CMK (cell line): ENCODE data around the gene ASIC3.

Source experiments
- DNase-seq: peaks from one replicate; pipeline ENCODE4 v3.0.0-alpha.2; 2010; ENCODE audit warnings: low read depth

Gene ASIC3

DNA sequence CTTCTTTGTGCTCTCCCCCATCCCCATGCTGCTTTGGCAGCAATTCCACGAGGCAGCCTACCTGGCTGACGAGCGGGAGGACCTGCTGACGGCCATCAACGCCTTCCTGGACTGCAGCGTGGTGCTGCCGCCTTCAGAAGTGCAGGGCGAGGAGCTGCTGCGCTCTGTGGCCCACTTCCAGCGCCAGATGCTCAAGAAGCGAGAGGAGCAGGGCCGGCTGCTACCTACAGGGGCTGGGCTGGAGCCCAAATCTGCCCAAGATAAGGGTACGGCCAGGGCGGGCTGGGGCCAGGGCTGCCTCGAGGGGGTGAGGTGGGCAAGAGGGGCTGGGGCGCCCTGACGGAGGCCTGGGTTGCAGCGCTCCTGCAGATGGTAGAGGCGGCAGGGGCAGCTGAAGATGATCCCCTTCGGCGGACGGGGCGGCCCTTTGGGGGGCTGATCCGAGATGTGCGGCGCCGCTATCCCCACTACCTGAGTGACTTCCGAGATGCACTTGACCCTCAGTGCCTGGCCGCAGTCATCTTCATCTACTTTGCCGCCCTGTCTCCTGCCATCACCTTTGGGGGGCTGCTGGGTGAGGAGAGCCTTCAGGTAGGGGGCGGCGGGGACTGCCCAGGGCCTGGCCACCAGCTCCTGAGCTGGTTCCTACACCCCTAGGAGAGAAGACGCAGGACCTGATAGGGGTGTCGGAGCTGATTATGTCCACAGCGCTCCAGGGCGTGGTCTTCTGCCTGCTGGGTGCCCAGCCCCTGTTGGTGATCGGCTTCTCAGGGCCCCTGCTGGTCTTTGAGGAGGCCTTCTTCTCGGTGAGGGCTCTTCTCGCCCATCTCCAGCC lies 22.9 kb downstream of the ASIC3 start:
- no peak for DNase-seq

DNA sequence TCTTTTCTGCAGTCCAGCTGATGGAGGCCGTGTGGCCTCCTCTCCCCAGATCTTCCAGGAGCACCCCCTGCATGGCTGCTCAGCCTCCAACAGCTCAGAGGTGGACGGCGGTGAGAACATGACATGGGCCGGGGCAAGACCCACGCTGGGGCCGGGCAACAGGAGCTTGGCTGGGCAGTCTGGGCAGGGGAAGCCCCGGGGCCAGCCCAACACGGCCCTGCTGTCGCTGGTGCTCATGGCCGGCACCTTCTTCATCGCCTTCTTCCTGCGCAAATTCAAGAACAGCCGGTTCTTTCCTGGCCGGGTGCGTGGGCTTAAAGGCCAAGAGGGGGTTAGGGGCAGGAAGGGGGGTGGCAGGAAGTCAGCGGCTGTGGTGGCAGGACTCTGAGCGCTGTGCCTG lies 25.7 kb downstream of the ASIC3 start:
- DNase-seq, result no peak

DNA sequence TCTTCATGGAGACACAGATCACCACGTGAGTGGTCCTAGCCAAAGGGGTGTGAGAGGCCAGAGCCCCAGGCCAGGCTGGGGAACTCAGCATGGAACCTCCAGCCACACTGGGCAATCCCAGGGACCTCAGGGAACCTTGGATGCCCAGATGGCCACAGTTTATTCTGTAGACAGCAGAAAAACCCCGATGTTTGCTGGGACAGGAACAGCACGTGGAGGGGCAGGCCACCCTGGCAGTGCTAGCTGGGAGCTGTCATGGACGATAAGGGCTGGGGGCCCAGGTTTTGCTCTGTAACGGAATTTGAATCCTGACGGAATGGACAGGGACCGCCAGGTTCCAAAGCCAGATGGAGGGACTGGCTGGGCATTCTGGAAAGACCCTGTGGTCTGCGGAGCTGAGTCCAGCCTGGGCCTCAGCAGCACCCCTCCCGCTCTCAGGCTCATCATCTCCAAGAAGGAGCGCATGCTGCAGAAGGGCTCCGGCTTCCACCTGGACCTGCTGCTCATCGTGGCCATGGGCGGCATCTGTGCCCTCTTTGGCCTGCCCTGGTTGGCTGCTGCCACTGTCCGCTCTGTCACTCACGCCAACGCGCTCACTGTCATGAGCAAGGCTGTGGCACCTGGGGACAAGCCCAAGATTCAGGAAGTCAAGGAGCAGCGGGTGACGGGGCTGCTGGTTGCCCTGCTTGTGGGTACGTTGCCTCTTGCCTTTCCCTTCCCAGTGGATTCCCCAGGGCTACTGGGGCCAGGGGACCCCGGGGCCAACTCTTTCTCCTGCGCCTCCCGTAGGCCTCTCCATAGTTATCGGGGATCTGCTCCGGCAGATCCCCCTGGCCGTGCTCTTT lies 26.7 kb downstream of the ASIC3 start:
- DNase-seq, result no peak

DNA sequence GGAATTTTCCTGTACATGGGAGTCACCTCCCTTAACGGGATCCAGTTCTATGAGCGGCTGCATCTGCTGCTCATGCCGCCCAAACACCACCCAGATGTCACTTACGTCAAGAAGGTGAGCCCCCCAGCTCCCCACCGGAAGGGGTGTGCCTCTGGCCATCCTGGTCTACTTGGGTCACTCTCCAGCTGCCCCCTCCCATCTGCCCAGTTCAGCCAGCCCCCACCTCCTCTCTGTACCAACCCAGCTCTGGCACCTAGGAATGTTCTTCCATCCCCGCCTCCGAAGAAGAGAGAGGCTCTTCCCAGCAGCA lies 27.3 kb downstream of the ASIC3 start:
- no peak for DNase-seq

DNA sequence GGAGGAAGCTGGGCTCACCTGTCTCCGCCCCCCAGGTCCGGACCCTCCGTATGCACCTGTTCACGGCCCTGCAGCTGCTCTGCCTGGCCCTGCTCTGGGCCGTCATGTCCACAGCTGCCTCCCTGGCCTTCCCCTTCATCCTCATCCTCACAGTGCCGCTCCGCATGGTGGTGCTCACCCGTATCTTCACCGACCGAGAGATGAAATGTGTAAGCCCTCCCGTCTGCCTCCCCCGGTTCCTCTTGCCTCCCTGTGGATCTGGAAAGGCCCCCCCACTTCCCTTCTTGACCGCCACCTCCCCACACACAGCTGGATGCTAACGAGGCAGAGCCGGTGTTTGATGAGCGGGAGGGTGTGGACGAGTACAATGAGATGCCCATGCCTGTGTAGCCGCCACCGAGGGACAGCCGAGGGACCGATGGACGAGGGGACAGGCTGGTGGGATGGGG lies 27.7 kb downstream of the ASIC3 start:
- no peak for DNase-seq

DNA sequence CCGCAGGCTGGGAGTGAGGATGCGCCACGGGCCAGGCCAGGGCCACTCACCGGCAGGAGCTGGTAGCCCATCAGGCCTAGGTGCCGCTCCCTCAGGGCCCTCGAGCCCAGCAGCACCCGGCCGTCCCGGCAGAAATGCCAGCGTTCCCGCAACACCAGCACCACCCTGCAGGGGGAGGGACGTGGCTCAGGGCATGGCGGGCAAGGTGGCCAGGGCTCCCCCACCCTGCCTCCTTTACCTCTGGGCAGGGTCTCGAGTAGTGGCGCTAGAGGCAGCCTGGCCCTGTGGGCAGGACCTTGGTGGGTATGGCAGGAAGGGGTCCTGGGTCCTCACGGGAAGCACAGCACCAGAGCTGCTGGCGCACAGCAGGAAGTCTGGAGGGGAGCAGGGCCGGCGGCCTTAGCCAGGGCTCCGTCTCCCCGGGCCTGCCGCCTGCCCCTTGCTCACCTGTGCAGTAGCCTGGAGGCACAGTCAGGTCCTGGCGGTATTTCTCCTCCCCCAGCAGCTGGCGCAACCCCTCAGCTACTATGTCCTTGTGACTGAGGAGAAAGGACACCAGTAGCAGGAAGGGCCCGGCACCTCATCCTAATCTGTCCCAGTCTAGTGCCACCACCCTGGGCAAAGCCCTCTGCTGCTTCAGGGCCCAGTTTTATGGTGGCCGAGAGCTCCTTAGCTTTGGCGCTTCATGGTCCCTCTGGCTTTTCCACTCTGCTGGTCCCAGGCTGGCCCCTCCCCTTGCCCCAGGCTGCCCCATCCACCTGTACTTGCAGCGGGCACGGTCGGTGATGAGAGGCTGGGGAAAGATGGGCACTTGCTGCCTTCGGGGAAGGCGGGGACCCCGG lies 28.8 kb downstream of the ASIC3 start:
- no peak for DNase-seq

DNA sequence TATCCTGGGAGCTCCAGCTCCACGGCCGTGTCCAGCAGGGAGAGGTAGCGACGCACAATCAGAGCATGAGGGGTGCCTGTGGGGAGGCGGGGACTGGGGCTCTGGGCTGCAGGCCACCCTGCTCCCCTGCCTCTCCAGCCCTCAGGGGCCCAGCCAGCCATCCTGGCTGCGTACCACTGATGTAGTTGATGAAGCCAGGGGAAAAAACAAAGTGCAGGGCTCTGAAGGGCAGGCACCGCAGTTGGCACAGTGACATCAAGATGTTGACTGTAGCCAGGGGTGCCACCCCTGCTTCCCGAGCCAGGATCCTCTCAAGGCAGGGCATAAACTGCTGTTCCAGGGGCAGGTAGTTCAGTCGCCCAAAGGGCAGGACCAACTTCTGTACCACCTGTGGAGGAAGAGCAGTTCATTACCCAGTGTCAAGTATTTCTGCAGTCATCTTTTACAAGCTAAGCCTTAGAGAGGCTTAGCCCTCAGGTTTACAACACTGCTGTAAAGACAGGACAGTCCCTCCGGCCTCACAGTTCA lies 29.4 kb downstream of the ASIC3 start:
- no peak for DNase-seq

DNA sequence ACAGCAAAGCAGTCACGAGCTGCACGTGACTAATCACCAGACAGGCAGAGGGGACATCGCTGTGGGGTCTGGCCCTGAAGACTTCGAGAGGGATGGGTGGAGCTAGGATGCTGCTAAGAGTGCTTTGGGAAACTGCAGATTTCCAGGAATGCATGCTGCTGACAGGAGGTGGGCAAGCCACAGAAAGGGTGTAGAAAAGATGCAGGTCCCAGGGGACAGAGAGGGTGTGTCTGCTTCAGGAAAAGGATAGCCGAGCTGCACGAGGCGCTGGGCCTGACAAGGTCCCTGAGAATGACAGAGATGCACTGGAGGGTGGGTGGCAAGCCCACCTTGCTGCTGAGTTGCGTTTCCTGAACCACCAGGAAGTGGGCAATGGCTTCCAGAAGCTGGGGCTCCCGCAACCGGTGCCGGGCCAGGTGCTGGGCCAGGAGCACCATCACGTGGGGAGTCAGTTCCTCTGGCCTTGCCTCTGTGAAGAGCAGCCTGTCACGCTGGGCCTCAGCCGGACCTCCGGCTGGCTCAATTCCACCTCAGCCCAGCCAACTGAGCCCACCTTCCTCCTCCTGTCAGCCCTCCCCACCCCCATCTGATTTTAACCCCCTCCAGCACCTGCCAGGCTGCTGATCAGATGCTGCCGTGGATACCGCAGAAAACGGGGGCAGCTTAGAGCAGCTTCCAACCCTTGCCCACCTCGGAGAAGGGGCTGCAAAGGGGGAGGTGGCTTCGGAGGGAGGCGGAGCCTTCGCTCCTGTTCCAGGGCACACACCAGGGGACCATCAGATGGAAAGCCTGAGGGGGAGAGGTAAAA lies 30.1 kb downstream of the ASIC3 start:
- DNase-seq, result no peak

DNA sequence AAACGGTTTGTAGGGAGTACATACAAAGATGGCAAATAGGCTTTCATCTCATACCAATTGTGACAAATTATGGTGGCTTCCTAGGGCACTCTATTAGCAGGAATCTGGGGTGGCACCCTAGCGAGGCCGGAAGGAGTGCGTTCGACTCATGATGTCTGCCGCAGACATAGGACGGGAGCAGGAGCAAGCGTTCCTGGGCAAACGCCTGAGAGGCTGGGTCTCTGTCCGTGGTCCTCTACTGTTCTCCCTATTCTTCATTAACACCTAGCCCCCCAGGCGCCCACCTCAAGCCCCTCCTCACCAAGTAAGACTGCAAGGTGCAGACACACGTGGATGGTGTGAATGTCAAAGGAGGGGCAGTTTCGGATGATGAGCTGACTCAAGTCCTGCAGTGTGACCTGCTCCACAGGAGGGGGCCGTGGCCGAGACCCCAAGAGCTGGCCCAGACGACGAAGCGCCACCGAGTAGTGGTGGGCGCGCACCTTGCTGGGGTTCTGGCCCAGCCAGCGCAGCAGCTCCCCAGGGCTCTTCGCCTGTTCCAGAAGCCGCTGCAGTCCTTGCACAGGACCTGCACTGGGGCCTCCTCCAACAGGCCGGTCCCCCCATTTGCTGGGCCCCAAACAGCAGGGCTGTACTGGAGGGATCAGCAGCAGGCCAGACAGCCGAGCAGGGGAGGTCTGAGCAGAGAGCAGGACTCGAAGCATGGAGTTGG lies 31.0 kb downstream of the ASIC3 start:
- no peak for DNase-seq

DNA sequence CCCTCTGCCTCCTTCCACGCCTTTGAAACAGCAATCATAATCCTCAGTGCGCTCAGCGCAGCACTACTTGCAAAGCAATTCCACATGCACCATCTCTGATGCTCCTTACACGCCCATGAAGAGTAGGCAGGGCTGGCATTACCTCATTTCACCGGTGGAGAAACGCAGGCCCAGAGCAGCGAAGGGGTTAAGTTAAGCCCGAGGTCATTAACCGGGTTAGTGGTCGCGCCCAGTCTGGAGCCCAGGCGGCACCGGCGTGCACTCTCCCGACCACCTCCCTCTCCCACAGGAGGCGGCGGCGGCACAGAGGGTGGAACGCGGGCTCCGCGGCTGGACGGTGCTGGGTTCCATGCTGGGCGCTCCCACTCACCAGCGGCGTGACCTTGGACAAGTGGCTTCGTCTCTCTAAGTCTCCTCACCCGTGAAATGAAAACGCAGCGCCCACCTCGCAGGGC lies 31.8 kb downstream of the ASIC3 start:
- no peak for DNase-seq

DNA sequence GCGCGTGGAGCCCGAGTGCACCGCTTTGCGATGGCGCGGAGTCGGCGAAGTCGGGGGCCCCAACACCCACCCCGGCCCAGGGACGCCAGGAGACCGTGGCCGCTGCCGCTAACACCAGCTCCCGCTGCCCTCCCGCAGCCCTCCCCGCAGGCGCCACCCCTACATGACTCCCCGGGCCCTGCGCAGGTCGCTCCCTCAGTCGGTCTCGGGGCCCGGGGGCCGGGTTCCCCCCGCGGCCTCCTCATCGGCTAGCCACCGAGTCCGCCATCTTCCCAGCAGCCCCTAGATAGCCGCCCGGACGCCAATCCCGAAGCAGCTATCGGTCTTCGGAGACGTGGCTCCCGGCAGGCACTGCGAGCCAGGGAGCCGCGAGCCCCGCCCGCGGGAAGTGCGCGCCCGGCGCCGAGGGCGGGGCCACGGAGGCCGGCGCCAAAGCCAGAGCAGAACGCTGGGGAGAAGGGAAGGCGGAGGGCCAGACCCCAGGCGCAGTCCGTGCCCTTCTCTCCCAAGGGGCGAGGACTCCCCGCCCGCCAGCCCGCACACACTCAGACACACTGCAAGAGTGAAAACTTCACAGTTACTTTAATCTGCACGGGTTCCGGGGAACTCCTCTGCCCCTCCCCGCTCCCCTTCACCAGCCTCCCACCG lies 32.3 kb downstream of the ASIC3 start, which contains the start of gene FASTK:
FASTK (minus strand) TSS at position 288 of the 648 bp plus-strand sequence; CDS start at position 245, 43 bp downstream.
- DNase-seq, result no peak

DNA sequence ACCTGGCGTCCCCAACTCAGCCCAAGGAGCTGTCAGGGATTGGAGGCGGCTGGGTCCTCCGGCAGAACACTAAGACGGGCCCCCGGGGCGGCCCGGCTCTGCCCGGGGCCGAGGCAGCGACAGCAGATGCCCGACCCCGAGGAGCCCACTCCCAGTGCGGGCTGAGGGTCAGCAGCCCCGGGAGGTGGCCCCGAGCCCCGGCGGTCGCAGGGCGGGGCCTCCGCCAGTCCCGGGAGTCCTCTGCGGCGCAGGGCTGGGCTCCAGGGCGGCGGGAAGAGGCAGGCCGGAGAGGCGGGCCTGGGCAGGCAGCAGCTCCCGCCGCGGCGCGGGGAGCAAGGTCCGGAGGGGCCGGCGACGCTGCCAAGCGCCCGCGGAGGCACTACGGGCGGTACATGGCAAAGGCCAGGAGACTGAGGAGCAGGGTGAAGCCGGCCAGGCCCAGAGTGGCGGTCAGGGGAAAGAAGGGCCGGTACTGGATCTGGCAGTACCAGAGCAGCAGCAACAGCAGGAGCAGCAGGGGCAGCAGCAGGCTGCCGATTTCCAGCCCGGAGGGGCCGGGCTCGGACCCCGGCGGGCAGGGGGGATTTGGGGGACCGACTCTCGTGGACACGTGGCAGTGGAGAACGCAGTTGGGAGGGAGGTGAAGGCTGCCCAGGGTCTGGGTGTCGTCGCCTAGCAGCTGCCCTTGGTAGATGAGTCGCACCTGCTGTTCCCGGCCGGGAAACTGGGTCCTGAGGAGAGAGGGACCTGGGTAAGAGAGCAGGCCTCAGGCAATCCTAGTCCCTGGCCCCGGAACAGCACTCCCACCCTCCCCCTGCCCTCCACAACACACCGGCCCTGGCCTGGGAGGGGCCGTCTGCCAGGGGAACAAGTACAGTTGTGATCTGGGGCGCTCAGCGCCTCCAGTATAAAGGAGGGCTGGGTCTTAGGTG lies 33.1 kb downstream of the ASIC3 start:
- no peak for DNase-seq

DNA sequence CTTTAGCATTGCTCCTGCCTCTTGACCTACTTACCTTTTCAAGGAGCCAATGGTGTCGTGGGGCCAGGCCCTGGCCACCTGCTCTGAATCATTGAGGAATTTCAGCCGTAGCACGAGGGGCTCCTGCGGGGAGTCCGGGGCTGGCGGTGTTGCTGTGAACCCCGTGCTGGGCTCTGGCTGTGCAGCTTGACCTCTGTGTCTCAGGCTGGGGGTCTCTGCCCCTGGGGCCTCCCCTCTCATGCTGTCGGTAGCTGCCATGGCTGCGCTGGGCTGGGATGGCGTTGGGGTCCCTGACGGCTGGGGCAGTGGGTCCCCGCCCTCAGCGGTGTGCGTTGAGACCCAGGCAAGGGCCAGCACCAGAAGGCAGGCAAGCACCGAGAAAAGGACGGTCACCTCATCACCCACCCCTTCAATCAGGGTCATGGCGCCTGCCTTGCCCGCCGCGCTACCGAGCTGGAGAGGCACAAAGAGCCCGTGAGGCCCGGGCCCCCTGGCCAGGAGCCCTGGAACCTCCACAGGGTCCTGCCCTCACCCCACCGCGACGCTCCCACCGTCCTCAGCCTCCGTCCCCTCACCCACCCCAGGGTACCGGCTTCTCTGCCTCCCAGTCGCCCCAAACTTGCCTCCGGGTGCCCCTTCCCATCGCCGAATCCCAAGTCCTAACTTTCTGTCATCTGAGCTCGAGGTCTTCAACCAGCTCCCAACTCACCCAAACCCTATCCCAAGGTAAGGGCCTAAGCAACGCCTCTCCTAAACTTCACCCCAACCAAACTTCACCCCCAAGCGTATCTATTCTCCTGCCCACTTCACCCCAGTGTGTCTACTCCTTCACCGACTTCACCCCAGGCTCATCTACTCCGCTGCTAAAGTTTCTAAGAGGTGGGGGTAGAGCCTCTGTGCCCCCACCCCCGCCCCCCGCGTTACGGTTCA lies 34.1 kb downstream of the ASIC3 start:
- DNase-seq, result no peak

DNA sequence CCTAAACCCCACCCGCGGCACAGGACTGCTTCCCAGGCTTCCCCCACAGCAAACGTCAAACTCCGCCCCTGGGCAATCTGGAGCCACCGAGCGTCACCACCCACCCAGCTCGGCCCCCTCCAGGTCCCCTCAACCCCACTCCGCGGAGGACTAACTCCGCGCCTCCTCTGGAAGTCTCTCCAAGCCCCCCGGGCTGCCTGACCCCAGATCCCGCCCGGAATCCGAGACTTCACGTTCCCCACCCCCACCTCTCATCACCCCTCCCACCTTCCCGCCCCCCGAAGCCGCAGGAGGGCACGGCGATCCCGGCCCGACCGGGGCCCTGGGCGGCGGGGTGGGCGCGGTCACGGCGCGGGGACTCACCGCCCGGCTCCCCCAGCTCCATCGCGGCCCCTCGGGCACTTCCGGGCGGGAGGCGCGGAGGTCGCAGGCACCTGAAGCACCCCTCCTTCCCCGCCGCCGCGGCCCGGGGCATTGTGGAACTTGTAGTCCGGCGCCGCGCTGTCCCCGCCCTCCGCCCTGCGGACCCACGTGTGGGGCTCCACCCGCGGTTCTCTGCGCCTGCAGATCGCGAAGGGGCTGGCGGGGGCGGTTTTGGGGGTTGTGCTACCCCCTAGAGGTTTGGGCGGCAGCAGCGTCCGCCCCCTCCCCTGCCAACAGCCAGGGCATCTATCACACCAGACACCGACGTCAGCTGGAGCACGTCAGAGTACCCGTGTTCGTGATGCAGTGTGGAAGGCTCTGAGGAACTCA lies 34.9 kb downstream of the ASIC3 start, which contains the start of gene TMUB1:
TMUB1 (minus strand) TSS at position 423 of the 753 bp plus-strand sequence. CDS start 930 bp downstream, outside the sequence.
- DNase-seq, result no peak

DNA sequence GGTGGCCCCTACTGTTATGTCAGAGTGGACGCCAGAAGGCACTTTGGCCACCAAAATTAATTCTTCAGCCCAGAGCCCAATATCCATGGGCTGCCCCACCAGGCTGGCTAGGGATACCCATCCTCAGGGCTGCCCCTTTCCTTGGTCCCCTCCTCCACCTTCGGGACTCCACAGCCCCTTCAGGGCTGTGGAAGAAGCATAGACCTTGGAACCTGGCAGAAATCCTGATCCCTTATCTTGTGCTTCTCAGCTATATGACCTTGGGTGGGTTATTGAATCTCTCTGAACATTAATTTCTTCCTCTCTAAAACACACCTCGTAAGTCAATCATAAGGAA lies 35.5 kb downstream of the ASIC3 start:
- no peak for DNase-seq

DNA sequence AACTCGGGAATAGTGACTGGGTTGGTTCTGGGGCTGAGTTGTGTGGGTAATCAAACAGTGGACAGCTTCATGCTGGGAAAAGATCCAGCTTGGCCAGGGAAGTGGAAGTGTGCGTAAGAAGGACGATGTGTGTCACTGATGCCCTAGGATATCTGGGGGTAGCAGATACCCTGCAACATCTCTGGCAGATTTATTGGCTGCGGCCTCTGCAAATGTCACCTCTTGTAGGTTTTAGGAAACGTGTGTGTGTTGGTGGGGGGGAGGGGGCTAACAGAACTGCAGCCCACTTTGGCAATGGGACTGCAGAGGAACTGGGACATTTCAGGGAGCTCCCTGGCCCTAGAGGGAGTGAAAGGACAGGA lies 37.0 kb downstream of the ASIC3 start:
- no peak for DNase-seq
